H1 (cell line): Measurements from ENCODE around the gene PTPRJ. TPM values are rescaled to one million over a fixed set of nuclear protein-coding genes. Genes with fewer than 3 reads are reported as not detected.
A peak's percentile ranks its signal among the peaks of the same experiment; 100 is the strongest.

Experiments used
- CTCF ChIA-PET: fragments of 300-600 bp; sonication (Branson Sonifier 250); formaldehyde crosslinking; loops from one replicate; lab custom pipeline; 2021; ENCODE audit not compliant: partially characterized antibody; lab: Charles Lee
- POLR2A ChIA-PET: fragments of 300-600 bp; sonication (Branson Sonifier 250); formaldehyde crosslinking; loops from one replicate; lab custom pipeline; 2021; ENCODE audit warnings: inconsistent platforms; ENCODE audit not compliant: partially characterized antibody; lab: Charles Lee
- DNase-seq, 2 experiments: peaks; one replicate each; pipeline versions ENCODE4 v3.0.0 to v3.0.0-alpha.2; 2010 to 2022; ENCODE audit warnings: low spot score in 2 of 2, low read depth in 1 of 2, mixed read lengths in 1 of 2
- FAIRE-seq: peaks from 2 replicates; lab custom pipeline; 2011; peaks lifted over from hg19 to GRCh38; lab: Jason Lieb, UNC
- H2AFZ ChIP-seq: 2 replicates; pipeline ENCODE4 v1.8.1; 2012; ENCODE audit warnings: low read length, inconsistent platforms
- H2AK5ac ChIP-seq: 2 replicates; pipeline ENCODE4 v1.6.1; 2013; ENCODE audit warnings: low read depth, low read length
- H2BK120ac ChIP-seq: replicated peaks from 2 replicates; pipeline ENCODE3; 2013; ENCODE audit warnings: low read depth, low read length, inconsistent platforms
- H2BK12ac ChIP-seq: 2 replicates; pipeline ENCODE4 v1.6.1; 2013; ENCODE audit warnings: low read depth, low read length
- H2BK15ac ChIP-seq: 2 replicates; pipeline ENCODE4 v1.6.1; 2013; ENCODE audit warnings: low read length
- H2BK20ac ChIP-seq: 2 replicates; pipeline ENCODE4 v1.6.1; 2013; ENCODE audit warnings: low read length
- H2BK5ac ChIP-seq: 2 replicates; pipeline ENCODE4 v1.6.1; 2013; ENCODE audit warnings: low read depth, low read length
- H3K14ac ChIP-seq: 2 replicates; pipeline ENCODE4 v1.6.1; 2013; ENCODE audit warnings: inconsistent platforms; ENCODE audit not compliant: insufficient read length
- H3K18ac ChIP-seq: 2 replicates; pipeline ENCODE4 v1.6.1; 2013; ENCODE audit warnings: low read length; ENCODE audit errors: extremely low read depth
- H3K23ac ChIP-seq: 2 replicates; pipeline ENCODE4 v1.6.1; 2013; ENCODE audit warnings: inconsistent platforms; ENCODE audit not compliant: insufficient read length
- H3K23me2 ChIP-seq: 2 replicates; pipeline ENCODE4 v1.6.1; 2013; ENCODE audit warnings: low read depth, low read length
- H3K27ac ChIP-seq: 2 replicates; pipeline ENCODE4 v1.6.1; 2011; ENCODE audit warnings: low read depth, low read length, inconsistent platforms
- H3K27me3 ChIP-seq, 4 experiments: replicated peaks in 1 of 4; 1 replicate in 1 of 4; 2 replicates in 3 of 4; pipeline versions ENCODE4 v1.6.1 to v1.8.1; 2011 to 2013; ENCODE audit warnings: low read length in 3 of 4, mild to moderate bottlenecking in 3 of 4, inconsistent platforms in 2 of 4, mixed read lengths in 2 of 4, moderate library complexity in 1 of 4; ENCODE audit not compliant: control insufficient read depth in 3 of 4, insufficient read depth in 3 of 4; ENCODE audit errors: extremely low read depth in 1 of 4
- H3K36me3 ChIP-seq, 4 experiments: 2 replicates each; pipeline versions ENCODE4 v1.6.1 to v1.8.1; 2011 to 2013; ENCODE audit warnings: mild to moderate bottlenecking in 4 of 4, low read length in 3 of 4, moderate library complexity in 2 of 4, control low read depth in 1 of 4, inconsistent platforms in 1 of 4; ENCODE audit not compliant: insufficient read depth in 4 of 4, control insufficient read depth in 2 of 4
- H3K4ac ChIP-seq: replicated peaks from 2 replicates; pipeline ENCODE3; 2013; ENCODE audit warnings: low read length, low read depth, mixed read lengths, inconsistent platforms; ENCODE audit not compliant: insufficient read length
- H3K4me1 ChIP-seq, 4 experiments: replicated peaks in 1 of 4; 1 replicate in 1 of 4; 2 replicates in 3 of 4; pipeline versions ENCODE4 v1.6.1 to v1.8.1; 2011 to 2013; ENCODE audit warnings: low read length in 3 of 4, inconsistent platforms in 2 of 4, mixed read lengths in 1 of 4; ENCODE audit not compliant: insufficient read depth in 4 of 4, control insufficient read depth in 3 of 4
- H3K4me2 ChIP-seq, 2 experiments: 2 replicates each; pipeline versions ENCODE4 v1.6.1 to v1.8.1; 2011 to 2013; ENCODE audit warnings: low read depth in 2 of 2, low read length in 2 of 2, control low read depth in 1 of 2, inconsistent platforms in 1 of 2, mild to moderate bottlenecking in 1 of 2; ENCODE audit not compliant: insufficient read depth in 1 of 2
- H3K4me3 ChIP-seq, 4 experiments: fragments of 200-600, 300-600 bp in 1 of 4; sonication (generic), shearing (Covaris generic), sonication (Bioruptor Twin) in 1 of 4; 2 replicates each; pipeline versions ENCODE4 v1.5.1 to v1.8.1; 2011 to 2016; ENCODE audit warnings: low read length in 4 of 4, low read depth in 3 of 4, control low read depth in 2 of 4, inconsistent platforms in 2 of 4, mild to moderate bottlenecking in 2 of 4, mixed read lengths in 1 of 4, moderate library complexity in 1 of 4; ENCODE audit not compliant: insufficient read depth in 2 of 4; ENCODE audit errors: extremely low read depth in 1 of 4
- H3K56ac ChIP-seq: replicated peaks from 2 replicates; pipeline ENCODE3; 2013; ENCODE audit warnings: low read depth, mild to moderate bottlenecking, mixed read lengths, low read length, inconsistent platforms; ENCODE audit not compliant: insufficient read length
- H3K79me1 ChIP-seq: 2 replicates; pipeline ENCODE4 v1.6.1; 2013; ENCODE audit warnings: low read depth, low read length, control low read depth
- H3K79me2 ChIP-seq, 2 experiments: 2 replicates each; pipeline versions ENCODE4 v1.6.1 to v1.8.1; 2012 to 2013; ENCODE audit warnings: low read length in 2 of 2, mild to moderate bottlenecking in 2 of 2, inconsistent platforms in 1 of 2; ENCODE audit not compliant: insufficient read depth in 2 of 2, control insufficient read depth in 1 of 2
- H3K9ac ChIP-seq, 4 experiments: replicated peaks in 1 of 4; 1 replicate in 1 of 4; 2 replicates in 3 of 4; pipeline versions ENCODE4 v1.6.1 to v1.8.1; 2011 to 2013; ENCODE audit warnings: low read depth in 3 of 4, low read length in 3 of 4, control low read depth in 2 of 4, mild to moderate bottlenecking in 2 of 4, moderate library complexity in 2 of 4, inconsistent platforms in 1 of 4; ENCODE audit errors: extremely low read depth in 1 of 4
- H3K9me3 ChIP-seq, 2 experiments: 2 replicates each; pipeline versions ENCODE4 v1.6.1 to v1.8.1; 2012 to 2013; ENCODE audit warnings: mild to moderate bottlenecking in 2 of 2, moderate library complexity in 2 of 2, control low read depth in 1 of 2, inconsistent platforms in 1 of 2, low read depth in 1 of 2, low read length in 1 of 2, mixed read lengths in 1 of 2; ENCODE audit not compliant: insufficient read depth in 2 of 2
- H4K20me1 ChIP-seq, 2 experiments: replicated peaks in 1 of 2; 2 replicates each; pipeline versions ENCODE3 to v1.8.1; 2011 to 2013; ENCODE audit warnings: inconsistent platforms in 2 of 2, low read length in 2 of 2, mild to moderate bottlenecking in 1 of 2; ENCODE audit not compliant: insufficient read depth in 2 of 2, control insufficient read depth in 1 of 2
- H4K5ac ChIP-seq: 2 replicates; pipeline ENCODE4 v1.6.1; 2013; ENCODE audit warnings: low read length, low read depth, mixed read lengths, inconsistent platforms; ENCODE audit not compliant: insufficient read length
- H4K8ac ChIP-seq: 2 replicates; pipeline ENCODE4 v1.8.0; 2013; ENCODE audit warnings: mild to moderate bottlenecking, moderate library complexity, low read length, inconsistent platforms; ENCODE audit not compliant: insufficient read depth; ENCODE audit errors: extremely low read depth
- H4K91ac ChIP-seq: replicated peaks from 2 replicates; pipeline ENCODE3; 2013; ENCODE audit warnings: low read length, mixed read lengths, inconsistent platforms; ENCODE audit not compliant: insufficient read length
- CTBP2 ChIP-seq: IDR thresholded peaks from 2 replicates; pipeline ENCODE4 v1.7.0; 2011; ENCODE audit warnings: borderline replicate concordance, mild to moderate bottlenecking, moderate library complexity, mixed read lengths, low read length; ENCODE audit not compliant: insufficient read depth, insufficient read length
- EGR1 ChIP-seq: IDR thresholded peaks from 2 replicates; pipeline ENCODE4 v1.6.1; 2011; ENCODE audit warnings: low read depth, low read length, borderline replicate concordance
- RAD21 ChIP-seq, 2 experiments: IDR thresholded peaks in 1 of 2; conservative IDR thresholded peaks in 1 of 2; 2 replicates each; pipeline ENCODE4 v1.6.1; 2011; ENCODE audit warnings: low read depth in 2 of 2, low read length in 2 of 2, improper control_type of control experiment in 1 of 2, inconsistent platforms in 1 of 2, mild to moderate bottlenecking in 1 of 2, moderate library complexity in 1 of 2
- SAP30 ChIP-seq: fragments of 300-600 bp; sonication (generic); IDR thresholded peaks from 2 replicates; pipeline ENCODE4 v1.7.1; 2012; ENCODE audit warnings: low read length, moderate library complexity, mild to moderate bottlenecking, inconsistent platforms; ENCODE audit not compliant: insufficient read depth, insufficient replicate concordance
- SP4 ChIP-seq: IDR thresholded peaks from 2 replicates; pipeline ENCODE4 v1.6.1; 2012; ENCODE audit warnings: low read length, inconsistent platforms
- TBP ChIP-seq: IDR thresholded peaks from 2 replicates; pipeline ENCODE4 v1.6.1; 2011; ENCODE audit warnings: low read depth, low read length, improper control_type of control experiment
- TCF12 ChIP-seq: IDR thresholded peaks from 2 replicates; pipeline ENCODE4 v1.6.1; 2011; ENCODE audit warnings: low read depth, mild to moderate bottlenecking, low read length
- WGBS, 2 experiments: shearing (Covaris generic) in 1 of 2; methylation state at CpG; one replicate each; pipeline versions ENCODE4 v1.1.6 to v1.1.7; 2013 to 2015; ENCODE audit warnings: low lambda C conversion rate in 2 of 2, mixed read lengths in 2 of 2, inconsistent platforms in 1 of 2, low coverage in 1 of 2, missing lambda C conversion rate in 1 of 2; ENCODE audit not compliant: insufficient replicate concordance in 2 of 2, insufficient coverage in 1 of 2, insufficient read length in 1 of 2; ENCODE audit errors: extremely low coverage in 1 of 2, missing lambda C conversion rate in 1 of 2; 5-methylcytosine and 5-hydroxymethylcytosine counted together
- polyA plus RNA-seq, 7 experiments: library from polyadenylated mRNA; depleted of rRNA in 3 of 7; stranded (reverse) in 5 of 7; unstranded in 2 of 7; fragments of >200 nt in 5 of 7; fragments of 200-250 nt in 2 of 7; gene quantifications; 1 replicate in 5 of 7; 2 replicates in 1 of 7; 4 replicates in 1 of 7; pipeline versions ENCODE4 v1.2.1 to v1.2.3, GENCODE V29; 2011 to 2013; ENCODE audit warnings: missing spikeins in 2 of 7, mixed read lengths in 2 of 7
- total RNA-seq: library from RNA; stranded (reverse); fragmentation: NEBNext Ultra II Directional; extraction: Animal tissue kit (Norgen Biotek cat#: 25700); gene quantifications from 2 replicates; pipeline ENCODE4 v1.2.1, GENCODE V29; 2021
- TF ChIP-seq, protein P1 (sequence below), 3 experiments: IDR thresholded peaks; 1 replicate in 2 of 3; 2 replicates in 1 of 3; pipeline versions ENCODE4 v1.5.1 to v1.6.1; 2011; ENCODE audit warnings: low read length in 3 of 3, mild to moderate bottlenecking in 3 of 3, inconsistent platforms in 2 of 3, low read depth in 1 of 3, moderate library complexity in 1 of 3; ENCODE audit not compliant: insufficient read depth in 1 of 3; ENCODE audit errors: control extremely low read depth in 1 of 3

PTPRJ gene
- total and polyA plus RNA-seq, 2 of the 8 experiments (the other 6 are each of a cell fraction or from before 2014, with no cell fraction given) = 4.4 to 22.6 TPM

DNA sequence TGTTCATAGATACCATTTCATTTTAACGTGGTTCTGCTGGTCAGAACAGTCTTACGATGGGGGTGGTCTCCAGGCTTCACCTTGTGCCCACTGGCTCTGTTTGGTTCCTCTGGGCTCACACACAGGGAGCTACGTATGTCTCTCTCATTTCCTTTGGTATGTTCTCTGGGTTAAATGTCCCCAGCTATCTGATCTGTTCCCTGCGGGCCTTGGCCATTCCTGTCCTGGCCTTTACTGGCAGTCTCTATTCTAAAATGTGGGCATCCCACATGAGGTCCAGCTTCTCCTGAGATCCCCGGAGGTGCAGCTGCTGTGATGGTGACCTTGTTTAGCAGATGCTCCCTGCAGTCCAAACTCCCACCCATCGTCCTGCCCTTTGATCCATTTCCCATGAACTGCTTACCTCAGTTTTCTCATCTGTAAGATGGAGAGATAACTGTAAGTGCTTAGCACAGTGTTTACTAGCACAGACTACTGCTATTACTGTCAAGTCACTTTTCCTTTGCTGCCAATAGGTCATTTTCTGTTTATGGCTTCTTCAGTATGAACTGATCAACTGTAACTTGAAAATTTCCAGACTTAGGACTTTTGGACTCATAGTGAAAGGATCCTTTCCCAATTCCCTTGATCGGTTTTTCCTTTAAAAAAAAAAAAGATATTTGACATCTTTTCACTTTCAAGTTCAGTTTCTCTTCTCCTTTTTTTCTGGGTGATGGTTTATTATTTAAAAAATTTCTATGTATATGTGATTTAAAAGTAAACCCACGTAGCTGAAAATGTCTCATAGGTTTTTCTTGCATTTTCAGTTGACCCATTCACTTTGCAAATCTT is 92.9 kb downstream of the PTPRJ start:
- Histone ChIP-seq H3K14ac (no peak overlapping the region), H3K9me3 (no peaks in the 10 kb centered on the region), H3K27ac (no peak overlapping the region), H2BK20ac (0 out of 2 replicates have a peak overlapping the region, but pooled peaks have one; percentile 86), H3K56ac (no peak overlapping the region), H3K27me3 (no peaks in the 10 kb centered on the region), H3K4me3 (no peak overlapping the region), H2BK12ac (no peak overlapping the region), H3K4ac (no peak overlapping the region), H2BK5ac (no peak overlapping the region), H3K9ac (no peak overlapping the region), H4K20me1 (no peaks in the 10 kb centered on the region), H3K23me2 (no peaks in the 10 kb centered on the region), H2AFZ (no peak overlapping the region), H2BK15ac (no peak overlapping the region), H2BK120ac (no peak overlapping the region), H4K5ac (no peak overlapping the region), H4K91ac (no peak overlapping the region), H3K79me1 (no peaks in the 10 kb centered on the region), H3K4me2 (no peak overlapping the region), H3K79me2 (no peaks in the 10 kb centered on the region), H4K8ac (no peak overlapping the region), H2AK5ac (no peak overlapping the region), H3K36me3 (no peaks in the 10 kb centered on the region), H3K18ac (no peak overlapping the region), H3K23ac (no peak overlapping the region), H3K4me1 (no peaks in the 10 kb centered on the region; a peak in 1 of 7 replicates)
- WGBS, 2 experiments = 77% methylated on average over 8 of the region's 8 CpGs; no CpG with 5 or more reads in 1 of the 2 experiments
- DNase-seq (no peak), FAIRE-seq (no peak)
- ChIA-PET CTCF (interaction anchor here (0.5 to 1.5 kb wide), 2 partner anchors 17 to 134 kb away, joined by 3 read pairs; no protein-coding TSS in a partner anchor), POLR2A (no interaction called here)
- TF ChIP-seq SP4 (no peak), TCF12 (no peak), TBP (no peak), CTBP2 (no peak), EGR1 (no peak), SAP30 (no peak), RAD21 (IDR thresholded peaks at IDR 0.05 in 1 of 2, conservative IDR thresholded peaks at IDR 0.05 in 1 of 2; ENCODE audit: low read depth in 2 of 2, low read length in 2 of 2) (no peak)
- TF ChIP-seq, protein P1, sequence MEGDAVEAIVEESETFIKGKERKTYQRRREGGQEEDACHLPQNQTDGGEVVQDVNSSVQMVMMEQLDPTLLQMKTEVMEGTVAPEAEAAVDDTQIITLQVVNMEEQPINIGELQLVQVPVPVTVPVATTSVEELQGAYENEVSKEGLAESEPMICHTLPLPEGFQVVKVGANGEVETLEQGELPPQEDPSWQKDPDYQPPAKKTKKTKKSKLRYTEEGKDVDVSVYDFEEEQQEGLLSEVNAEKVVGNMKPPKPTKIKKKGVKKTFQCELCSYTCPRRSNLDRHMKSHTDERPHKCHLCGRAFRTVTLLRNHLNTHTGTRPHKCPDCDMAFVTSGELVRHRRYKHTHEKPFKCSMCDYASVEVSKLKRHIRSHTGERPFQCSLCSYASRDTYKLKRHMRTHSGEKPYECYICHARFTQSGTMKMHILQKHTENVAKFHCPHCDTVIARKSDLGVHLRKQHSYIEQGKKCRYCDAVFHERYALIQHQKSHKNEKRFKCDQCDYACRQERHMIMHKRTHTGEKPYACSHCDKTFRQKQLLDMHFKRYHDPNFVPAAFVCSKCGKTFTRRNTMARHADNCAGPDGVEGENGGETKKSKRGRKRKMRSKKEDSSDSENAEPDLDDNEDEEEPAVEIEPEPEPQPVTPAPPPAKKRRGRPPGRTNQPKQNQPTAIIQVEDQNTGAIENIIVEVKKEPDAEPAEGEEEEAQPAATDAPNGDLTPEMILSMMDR (IDR thresholded peaks at IDR 0.05; ENCODE audit: control extremely low read depth in 1 of 3, insufficient read depth in 1 of 3, low read depth in 1 of 3, low read length in 3 of 3) = no peak
